ENCODE results near the gene CDH4. TPM values are rescaled to one million over a fixed set of nuclear protein-coding genes. Genes with fewer than 3 reads are reported as not detected.
A peak's percentile ranks its signal among the peaks of the same experiment; 100 is the strongest.
"Not testable (repeated sequence)": the region's sequence is repeated elsewhere in the genome, so short reads cannot be mapped to it uniquely, and the experiment has no call there.

CDH4 gene
- total RNA-seq, 1 donor from 2014 or later: 0.08 TPM

DNA sequence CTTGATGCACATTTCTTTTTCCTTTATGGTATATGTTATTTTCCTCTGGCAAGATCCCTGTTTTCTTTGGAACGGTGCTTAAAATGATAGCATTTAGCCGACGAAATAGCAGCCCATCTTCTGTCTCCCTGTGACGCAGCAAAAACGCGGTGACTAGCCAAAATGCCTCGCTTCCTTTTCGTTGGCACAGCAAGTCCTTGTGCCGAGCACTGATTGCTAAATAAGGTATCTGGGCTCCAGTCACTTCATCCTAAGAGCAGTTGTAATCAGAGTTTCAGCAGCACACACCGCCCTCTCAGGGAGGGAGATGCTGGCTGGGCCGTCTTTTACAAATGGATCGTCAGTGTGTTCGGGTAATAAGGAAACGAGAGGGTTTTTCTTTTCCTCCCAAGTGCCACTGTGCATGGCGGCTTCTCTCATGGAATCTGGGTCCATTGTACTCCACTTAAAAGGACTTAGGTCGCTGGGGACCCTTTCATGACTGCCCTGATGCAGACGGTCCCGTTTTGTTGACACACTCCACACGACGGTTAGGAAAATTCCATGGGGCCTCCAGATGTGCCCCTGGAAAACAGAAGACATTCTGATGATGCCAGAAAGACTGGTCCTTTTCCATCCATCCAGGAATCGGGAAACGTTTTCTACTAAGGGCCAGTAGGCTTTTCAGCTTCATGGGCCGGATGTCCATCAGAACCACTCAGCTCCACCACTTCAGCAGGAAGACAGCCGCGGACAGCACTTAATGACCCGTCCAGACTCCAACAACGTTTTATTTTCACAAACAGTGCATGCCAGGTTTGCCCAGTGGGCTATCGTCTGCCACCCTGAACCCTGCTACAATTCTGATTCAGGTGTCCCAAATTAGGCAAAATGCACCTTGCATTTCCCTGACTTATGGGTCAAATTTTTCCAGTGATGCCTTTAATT lies 185.5 kb downstream of the CDH4 start:
- ATAC-seq: peak; percentile 72
- intact Hi-C loops (cut with DNase I): no loop called here
- DNase-seq (ENCODE audit: missing footprints): no peak

DNA sequence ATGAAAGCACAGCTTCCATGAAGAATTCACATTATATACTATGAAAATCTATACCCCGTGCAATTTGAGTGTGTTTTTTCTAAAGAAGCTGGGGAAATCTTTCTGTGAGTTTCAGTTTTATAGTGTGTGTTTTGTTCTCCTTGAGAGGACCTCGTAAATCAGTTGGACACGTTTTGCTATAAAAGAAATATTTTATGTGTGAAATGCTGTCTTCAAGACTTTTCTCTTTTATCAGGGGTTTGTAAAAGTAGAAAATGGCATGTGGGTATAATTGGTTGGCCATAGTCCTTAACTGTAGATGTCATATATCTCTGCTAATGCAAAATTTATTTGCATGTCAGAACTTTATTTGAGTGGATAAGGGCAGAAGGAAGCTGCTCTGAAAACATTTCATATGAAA lies 186.2 kb downstream of the CDH4 start:
- intact Hi-C loops (cut with DNase I): no loop called here
- ATAC-seq (no peak), DNase-seq (ENCODE audit: missing footprints) (no peak)

DNA sequence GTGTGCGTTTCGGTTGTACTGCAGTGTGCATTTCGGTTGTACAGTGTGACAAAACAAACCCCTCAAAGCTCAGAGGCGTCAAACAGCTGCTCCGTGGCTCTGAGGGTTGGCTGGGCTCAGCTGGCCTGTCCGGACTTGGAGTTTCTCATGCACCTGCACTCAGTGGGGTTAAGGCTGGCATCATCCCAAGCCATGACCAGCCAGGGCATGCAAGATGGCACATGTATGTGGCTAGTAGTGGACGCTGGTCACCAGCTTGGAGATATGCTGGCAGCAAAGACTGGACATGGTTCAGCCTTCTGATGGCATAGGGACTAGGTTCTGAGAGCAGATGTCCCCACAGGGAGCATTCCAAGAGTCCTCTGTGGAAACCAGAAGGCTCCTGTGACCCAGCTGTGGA lies 187.2 kb downstream of the CDH4 start:
- no peak for DNase-seq (ENCODE audit: missing footprints)
- no peak for ATAC-seq
- intact Hi-C loops (cut with DNase I): no loop called here

DNA sequence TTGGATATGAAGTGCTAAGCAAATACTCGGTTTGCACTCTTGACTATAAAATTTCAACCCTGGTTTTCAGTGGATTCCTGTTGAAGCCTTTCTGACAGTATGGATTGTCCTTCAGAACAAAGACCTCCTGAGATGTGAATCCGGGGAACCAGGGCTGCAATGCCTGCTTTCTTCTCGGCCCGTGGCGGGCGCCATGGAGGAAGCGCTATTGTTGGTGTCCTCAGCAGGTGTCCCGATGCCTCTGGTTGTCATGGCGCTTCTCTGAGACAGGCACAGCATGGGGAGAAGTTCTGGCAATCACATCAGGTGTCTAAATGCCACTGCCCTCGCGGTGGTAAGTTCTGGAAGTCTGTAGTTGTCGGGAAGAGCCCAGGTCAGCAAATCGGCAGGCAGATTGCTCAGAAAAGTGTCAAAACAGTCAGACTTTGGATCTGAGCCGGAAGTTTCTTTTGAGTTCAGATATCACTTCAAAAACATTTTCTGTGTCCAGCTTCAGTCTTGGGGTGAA lies 188.5 kb downstream of the CDH4 start:
- intact Hi-C loops (cut with DNase I): no loop called here
- no peak for ATAC-seq
- DNase-seq (ENCODE audit: missing footprints): no peak

DNA sequence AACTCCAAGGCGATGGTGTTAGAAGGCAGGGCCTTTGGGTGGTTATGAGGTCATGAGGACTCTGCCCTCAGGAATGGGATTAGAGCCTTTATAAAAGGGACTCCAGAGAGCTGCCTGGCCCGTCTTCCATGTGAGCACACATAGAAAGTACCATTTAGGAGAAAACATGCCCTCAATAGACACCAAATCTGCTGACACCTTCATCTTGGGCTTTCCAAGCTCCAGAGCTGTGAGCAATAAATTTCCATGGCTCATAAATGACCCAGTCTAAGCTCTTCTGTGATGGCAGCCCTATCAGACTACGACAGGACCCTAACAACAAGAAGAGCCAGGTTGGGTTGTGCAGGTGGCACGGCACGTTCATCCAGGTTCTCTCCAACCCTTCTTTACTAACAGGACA lies 189.5 kb downstream of the CDH4 start:
- no peak for DNase-seq (ENCODE audit: missing footprints)
- no peak for ATAC-seq
- intact Hi-C loops (cut with DNase I): no loop called here

DNA sequence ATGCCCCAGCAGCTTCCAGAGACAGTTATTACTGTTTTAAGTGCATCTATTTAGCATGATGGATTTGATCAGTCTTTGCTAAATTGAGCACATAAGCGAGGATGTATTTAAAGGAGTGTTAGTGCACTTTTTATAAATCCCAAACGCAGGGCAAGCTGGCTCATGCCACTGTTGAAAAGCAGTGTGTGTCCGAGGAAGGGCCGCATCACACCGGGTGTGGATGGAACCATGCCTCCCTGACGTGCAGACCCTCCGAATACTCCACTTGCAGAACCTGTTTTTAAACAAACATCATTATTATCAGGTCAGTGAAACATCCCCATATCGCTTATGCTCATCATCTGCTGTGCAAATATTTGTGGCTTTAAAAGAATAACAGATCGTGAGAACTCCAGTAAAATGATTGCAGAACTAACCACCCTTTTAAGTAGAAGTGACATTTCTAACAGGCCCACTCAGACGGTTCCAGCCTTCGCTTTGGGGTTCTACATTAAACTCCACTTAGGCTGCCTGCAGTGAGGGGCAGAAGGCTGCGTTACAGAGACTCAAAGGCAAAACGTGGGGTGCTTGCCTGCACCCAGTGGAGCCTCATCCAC lies 190.1 kb downstream of the CDH4 start:
- DNase-seq (ENCODE audit: missing footprints) (no peak), ATAC-seq (no peak)
- intact Hi-C loops (cut with DNase I): no loop called here

DNA sequence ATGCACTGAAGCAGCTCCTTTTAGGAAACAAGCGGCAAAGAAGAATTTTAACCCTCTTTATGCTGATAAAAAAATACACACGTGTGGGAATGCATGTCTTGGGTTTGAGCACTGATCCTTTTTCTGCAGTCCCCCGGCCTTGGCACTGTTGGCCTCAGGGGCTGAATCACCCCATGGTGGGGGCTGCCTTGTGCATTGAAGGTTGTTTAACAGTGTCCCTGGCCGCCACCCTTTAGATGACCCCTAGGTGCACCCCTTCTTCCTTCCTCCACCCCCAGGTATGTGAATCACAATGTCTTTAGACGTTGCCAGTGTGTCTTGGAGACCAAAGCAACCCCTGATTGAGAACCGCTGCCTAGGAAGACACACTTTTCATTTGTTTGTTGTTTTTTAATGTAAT lies 190.7 kb downstream of the CDH4 start:
- ATAC-seq (no peak), DNase-seq (ENCODE audit: missing footprints) (no peak)
- intact Hi-C loops (cut with DNase I): no loop called here

DNA sequence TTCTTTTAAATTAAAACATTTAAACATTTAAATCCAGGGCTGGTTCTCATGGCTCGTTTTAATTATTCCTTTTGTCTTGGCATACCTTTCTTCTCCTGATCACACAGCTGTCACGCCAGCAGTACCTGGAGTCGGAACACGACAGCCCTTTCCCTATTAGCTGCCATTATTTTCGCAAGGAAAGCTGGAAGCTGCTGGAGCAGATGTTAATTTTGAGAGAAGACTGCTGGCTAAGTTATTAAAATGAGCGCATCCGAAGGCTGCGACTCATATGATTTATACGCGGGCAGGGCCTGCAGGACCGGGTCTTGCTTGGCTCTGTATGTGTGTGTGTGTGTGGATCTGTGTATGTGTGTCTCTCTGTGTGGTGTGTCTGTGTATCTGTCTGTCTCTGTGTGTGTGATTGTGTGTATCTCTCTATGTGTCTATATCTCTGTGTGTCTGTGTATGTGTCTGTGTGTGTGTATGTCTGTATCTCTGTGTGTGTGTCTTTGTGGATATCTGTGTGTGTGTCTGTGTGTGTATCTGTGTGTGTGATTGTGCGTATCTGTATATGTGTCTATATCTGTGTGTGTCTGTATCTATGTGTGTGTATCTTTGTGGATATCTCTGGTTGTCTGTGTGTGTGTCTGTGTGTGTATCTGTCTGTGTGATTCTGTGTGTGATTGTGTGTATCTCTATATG lies 191.5 kb downstream of the CDH4 start:
- no peak for ATAC-seq
- no peak for DNase-seq (ENCODE audit: missing footprints)
- intact Hi-C loops (cut with DNase I): no loop called here

DNA sequence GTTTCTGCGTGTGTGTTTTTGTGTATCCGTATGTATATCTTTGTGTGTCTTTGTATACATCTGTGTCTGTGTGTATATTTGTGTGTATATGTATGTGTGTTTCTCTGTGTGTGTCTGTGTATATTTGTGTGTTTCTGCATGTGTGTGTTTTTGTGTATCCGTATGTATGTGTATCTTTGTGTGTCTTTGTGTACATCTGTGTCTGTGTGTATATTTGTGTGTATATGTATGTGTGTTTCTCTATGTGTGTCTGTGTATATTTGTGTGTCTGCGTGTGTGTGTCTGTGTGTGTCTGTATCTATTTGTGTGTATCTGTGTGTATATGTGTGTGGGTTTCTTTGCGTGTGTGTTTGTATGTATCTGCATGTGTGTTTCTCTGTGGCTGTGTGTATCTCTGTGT lies 192.6 kb downstream of the CDH4 start:
- ATAC-seq (no peak), DNase-seq (ENCODE audit: missing footprints) (no peak)
- intact Hi-C loops (cut with DNase I): no loop called here

DNA sequence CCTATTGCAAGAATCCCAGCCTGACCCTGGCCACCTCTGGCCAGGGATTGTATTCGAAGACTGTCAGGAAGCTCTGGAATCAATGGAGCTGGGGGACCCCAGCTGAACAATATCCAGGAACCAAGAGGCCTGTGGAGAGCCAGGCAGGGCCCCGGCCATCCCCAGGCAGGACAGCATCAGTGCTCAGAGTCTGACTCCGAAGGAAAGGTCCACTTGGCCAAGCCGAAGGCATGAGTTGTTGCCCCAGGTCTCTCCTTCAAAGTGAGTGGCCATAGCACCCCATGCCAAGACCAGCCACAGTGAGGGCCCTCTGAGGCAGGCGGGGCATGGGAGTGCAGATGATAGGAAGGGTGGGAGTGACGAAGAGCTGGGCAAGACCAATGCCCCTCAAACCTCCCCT lies 193.1 kb downstream of the CDH4 start:
- ATAC-seq: no peak
- intact Hi-C loops (cut with DNase I): no loop called here
- DNase-seq (ENCODE audit: missing footprints): no peak

DNA sequence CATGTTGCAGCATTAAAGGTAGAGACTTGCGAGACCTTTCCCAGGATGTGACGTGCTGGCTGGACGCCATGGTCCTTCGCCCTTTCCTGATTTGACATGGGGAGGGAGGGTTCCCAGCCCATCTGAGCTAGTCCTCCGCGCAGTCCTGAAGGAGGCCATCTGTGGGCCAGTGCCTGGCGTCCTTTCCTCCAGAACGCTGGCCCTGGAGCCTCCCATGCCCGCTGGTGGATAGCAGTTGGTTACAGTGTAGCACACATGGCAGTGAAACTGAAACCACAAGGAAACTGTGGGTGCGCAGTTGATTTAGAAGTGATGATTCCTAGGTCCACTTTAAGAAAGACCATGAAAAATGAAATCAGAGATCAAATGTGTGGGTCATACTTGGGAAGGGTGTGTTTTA lies 193.7 kb downstream of the CDH4 start:
- intact Hi-C loops (cut with DNase I): no loop called here
- ATAC-seq (no peak), DNase-seq (ENCODE audit: missing footprints) (no peak)

DNA sequence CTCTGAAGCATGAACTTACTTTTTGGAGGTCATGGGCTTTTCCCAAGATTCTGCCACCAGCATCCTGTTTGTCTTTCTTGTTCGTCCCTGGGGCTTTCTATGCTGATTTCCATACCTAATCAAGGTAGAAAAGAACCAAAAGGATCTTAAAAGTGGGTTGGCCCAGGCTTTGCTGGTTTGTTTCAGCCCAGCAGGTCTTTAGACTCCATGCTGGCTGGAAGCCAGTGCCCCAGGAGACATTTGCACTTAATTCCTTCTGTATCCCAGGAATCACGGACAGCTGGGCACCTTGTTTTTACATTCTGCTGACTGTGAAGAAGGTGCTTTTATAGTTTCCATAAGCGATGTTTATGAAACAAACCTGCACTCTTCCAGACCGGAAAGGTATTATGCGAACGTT lies 195.9 kb downstream of the CDH4 start:
- DNase-seq (ENCODE audit: missing footprints) (no peak), ATAC-seq (no peak)
- intact Hi-C loops (cut with DNase I): no loop called here

DNA sequence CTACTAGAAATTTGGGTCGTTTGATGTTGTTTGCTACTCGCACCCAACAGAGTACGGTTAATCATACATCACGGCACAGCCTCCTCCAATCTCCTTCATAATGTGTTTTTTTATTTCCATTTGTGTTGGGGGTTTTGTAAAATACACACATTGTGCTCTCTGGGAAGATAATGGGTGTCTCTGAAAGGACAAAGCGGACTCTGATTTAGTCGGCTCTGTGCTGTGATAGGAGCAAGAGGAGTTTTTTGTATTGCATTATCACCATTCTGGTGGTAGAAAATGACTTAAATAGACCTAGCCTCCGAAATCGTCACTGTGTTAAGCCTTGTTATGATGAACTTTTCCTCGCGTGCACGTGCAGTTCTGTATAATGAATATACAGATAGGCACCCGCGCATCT lies 196.3 kb downstream of the CDH4 start:
- ATAC-seq: no peak
- DNase-seq (ENCODE audit: missing footprints): no peak
- intact Hi-C loops (cut with DNase I): no loop called here

DNA sequence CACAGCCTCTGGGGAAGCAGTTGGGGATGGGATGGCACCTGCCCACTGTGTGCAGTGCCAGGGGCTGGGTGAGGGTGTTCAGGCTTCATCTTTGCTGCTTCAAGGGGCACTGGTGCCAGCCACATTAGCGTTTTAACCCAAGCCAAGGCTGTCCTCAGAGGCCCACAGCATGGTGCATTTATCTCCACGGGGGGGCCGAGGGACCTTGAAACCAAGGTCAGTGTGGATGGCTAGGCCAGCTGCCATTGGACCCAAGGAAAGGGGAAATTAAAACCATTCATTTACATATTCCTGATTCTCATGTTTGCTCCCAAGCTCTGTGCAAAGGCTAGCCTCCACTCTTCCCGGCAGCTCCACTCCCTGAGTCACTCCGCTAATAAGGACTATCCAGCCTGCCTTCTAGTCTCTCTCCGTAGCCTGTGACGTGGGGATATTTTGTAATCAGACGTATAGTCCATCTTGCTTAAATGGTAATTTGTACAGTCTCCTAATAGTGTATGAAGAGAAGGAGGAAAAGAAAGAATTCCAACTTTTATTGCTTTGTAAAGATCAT lies 197.1 kb downstream of the CDH4 start:
- ATAC-seq (no peak), DNase-seq (ENCODE audit: missing footprints) (no peak)
- intact Hi-C loops (cut with DNase I): no loop called here

DNA sequence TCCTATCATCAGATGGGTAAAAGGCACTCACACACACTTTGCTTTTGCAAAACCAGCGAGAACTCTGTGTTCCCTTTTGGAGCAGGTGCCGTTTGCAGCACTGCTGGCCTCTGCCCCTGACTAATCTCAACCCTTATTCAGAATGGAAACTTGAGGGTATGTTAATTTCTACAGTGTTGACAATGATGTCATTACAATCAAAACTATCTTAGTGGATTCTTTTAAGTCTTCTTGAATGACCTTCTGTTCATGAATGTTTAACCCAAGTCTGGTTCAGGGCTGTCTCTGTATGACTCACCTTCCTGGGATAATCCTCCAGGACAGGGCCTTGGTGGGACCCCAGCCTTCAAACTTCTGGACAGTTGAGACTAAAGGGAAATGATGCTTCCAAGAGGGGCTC lies 197.9 kb downstream of the CDH4 start:
- intact Hi-C loops (cut with DNase I): no loop called here

DNA sequence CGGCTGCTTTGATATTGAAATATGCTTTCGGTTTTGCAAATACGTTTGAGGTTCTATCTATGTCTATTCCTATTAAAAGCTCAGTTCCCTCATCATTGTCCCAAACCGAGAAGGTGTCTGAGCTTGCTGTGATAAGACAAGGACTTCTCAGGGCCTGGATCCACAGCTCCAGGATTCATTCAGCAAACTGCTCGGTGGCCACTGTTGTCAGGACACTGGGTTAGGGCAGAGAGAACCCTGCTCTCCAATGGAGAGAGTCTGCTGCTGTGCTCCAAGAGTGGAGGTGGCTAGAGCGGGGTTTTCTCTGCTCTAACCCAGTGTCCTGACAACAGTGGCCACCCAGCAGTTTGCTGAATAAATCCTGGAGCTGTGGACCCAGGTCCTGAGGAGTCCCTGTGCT lies 198.5 kb downstream of the CDH4 start:
- DNase-seq (ENCODE audit: missing footprints) (no peak), ATAC-seq (no peak)
- intact Hi-C loops (cut with DNase I): no loop called here

More for the DNA sequence above, 197.9 kb downstream of the CDH4 start:
- no peak for DNase-seq (ENCODE audit: missing footprints)
- ATAC-seq: no peak

DNA sequence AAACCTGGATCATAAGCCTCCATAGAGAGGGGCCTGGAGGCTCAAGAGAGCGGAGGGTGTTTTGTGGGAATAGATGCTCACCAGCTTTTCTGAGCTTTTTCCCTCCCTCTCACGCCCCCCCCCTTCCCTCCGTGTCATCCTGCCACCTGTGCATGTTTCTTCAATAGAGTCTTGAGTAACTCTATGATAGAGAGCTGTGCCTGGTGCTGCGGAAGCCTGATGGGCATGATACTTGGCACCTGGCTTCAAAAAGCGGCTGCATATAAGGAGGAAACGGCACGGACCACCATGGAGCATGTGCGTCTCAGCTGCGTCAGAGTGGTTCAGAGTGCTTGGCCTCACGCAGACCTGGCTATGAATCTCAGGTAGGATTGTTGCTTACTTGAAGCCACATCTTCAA lies 198.9 kb downstream of the CDH4 start:
- intact Hi-C loops (cut with DNase I): no loop called here
- DNase-seq (ENCODE audit: missing footprints) (no peak), ATAC-seq (no peak)

DNA sequence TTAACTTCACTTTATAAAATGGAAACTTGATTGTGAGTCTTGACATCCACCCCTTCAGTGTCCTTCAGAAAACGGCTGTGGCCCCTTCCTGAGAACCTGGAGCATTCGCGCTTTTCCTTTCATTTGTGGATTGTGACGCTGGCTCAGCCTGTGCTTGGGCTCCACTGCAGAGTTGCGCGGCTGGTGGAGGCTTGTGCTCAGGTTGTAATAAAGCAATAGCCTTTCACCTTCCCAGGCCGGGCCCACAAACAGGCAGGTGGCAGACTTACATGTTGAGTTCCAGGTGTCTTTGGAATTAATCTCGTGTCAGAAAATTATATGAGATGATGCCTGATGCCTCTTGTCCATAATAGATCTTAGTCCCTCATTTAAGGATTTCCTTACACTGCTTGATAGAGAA lies 199.9 kb downstream of the CDH4 start:
- intact Hi-C loops (cut with DNase I): no loop called here
- DNase-seq (ENCODE audit: missing footprints): no peak
- no peak for ATAC-seq

DNA sequence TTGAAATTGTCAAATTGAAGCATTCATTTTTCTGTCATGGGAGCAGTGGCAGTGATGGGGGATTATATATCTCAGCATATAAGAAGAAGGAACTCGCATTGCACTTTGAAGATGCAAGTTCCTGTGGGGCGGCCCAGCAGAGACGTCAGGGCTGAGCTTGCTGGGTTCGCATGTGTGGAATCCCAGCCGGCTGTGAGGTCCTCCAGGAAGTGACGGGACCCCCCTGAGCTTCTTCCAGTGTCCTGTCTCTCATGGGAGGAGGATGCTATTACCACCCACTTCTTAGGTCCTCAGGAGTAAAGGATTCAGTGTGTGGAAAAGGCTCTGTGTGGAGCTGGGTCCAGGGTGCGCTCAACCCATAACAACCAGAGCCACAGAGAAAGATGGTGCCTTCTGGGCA lies 201.2 kb downstream of the CDH4 start:
- intact Hi-C loops (cut with DNase I): no loop called here
- no peak for ATAC-seq
- DNase-seq (ENCODE audit: missing footprints): no peak

DNA sequence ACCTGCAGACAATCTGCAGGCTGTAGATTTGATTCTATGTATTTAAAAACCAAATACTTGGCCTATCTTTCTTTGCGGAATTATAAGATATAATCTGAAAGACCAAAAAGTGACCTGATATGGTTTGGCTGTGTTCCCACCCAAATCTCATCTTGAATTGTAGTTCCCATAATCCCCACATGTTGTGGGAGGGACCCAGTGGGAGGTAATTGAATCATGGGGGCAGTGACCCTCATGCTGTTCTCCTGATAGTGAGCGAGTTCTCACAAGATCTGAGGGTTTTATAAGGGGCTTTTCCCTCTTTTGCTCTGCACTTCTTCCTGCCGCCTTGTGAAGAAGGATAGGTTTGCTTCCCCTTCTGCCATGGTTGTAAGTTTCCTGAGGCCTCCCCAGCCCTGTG lies 201.6 kb downstream of the CDH4 start:
- ATAC-seq; DNase-seq (ENCODE audit: missing footprints); intact Hi-C loops (cut with DNase I): not testable (repeated sequence)

Data from Right ventricle myocardium inferior (tissue), 1 donor.